ENCODE data around the gene APOL4.

Gene APOL4

GRCh38 chr22:36147196-36147791 lies 54.3 kb downstream of the APOL4 start:
- H3K36me3 ChIP-seq (ENCODE audit: insufficient read depth, low read length) = peaks cover 8% of the 10 kb centered on the region
- no peaks in the 10 kb centered on the region for H3K9me3 ChIP-seq (ENCODE audit: low read length)
- no peaks in the 10 kb centered on the region for H3K27me3 ChIP-seq (ENCODE audit: control insufficient read depth in 1 of 2, insufficient read depth in 2 of 2, low read length in 2 of 2)
- no peak overlapping the region for H3K9ac ChIP-seq (ENCODE audit: low read length)
- no peak overlapping the region for H3K4me3 ChIP-seq (ENCODE audit: low read depth in 1 of 2, low read length in 2 of 2)
- H3K4me1 ChIP-seq (ENCODE audit: insufficient read depth, low read length) = peaks cover 10% of the 10 kb centered on the region
- H3K27ac ChIP-seq (ENCODE audit: low read depth, low read length) = peak overlapping the region; percentile 10

- H3K9ac ChIP-seq (ENCODE audit: low read length) = no peak overlapping the region
- peaks cover 18% of the 10 kb centered on the region for H3K36me3 ChIP-seq (ENCODE audit: insufficient read depth, low read length)
- H3K4me1 ChIP-seq (ENCODE audit: insufficient read depth, low read length) = peaks cover 10% of the 10 kb centered on the region
- no peak overlapping the region for H3K27ac ChIP-seq (ENCODE audit: low read depth, low read length)
- no peak overlapping the region for H3K4me3 ChIP-seq (ENCODE audit: low read depth in 1 of 2, low read length in 2 of 2)
- H3K27me3 ChIP-seq (ENCODE audit: control insufficient read depth in 1 of 2, insufficient read depth in 2 of 2, low read length in 2 of 2) = no peaks in the 10 kb centered on the region
- no peaks in the 10 kb centered on the region for H3K9me3 ChIP-seq (ENCODE audit: low read length)
These were observed 55.7 kb downstream of the APOL4 start for GRCh38 chr22:36145881-36146280.

- Histone ChIP-seq H3K36me3 (ENCODE audit: insufficient read depth, low read length) (peaks cover 25% of the 10 kb centered on the region), H3K4me3 (ENCODE audit: low read depth in 1 of 2, low read length in 2 of 2) (no peak overlapping the region), H3K4me1 (ENCODE audit: insufficient read depth, low read length) (peaks cover 10% of the 10 kb centered on the region), H3K9ac (ENCODE audit: low read length) (no peak overlapping the region), H3K27me3 (ENCODE audit: control insufficient read depth in 1 of 2, insufficient read depth in 2 of 2, low read length in 2 of 2) (no peaks in the 10 kb centered on the region), H3K9me3 (ENCODE audit: low read length) (no peaks in the 10 kb centered on the region), H3K27ac (ENCODE audit: low read depth, low read length) (no peak overlapping the region)
These were observed 56.6 kb downstream of the APOL4 start for GRCh38 chr22:36144886-36145541.

GRCh38 chr22:36143956-36144355 lies 57.7 kb downstream of the APOL4 start:
- Histone ChIP-seq H3K36me3 (ENCODE audit: insufficient read depth, low read length) (peaks cover 21% of the 10 kb centered on the region), H3K9ac (ENCODE audit: low read length) (no peak overlapping the region), H3K27ac (ENCODE audit: low read depth, low read length) (no peak overlapping the region), H3K27me3 (ENCODE audit: control insufficient read depth in 1 of 2, insufficient read depth in 2 of 2, low read length in 2 of 2) (no peaks in the 10 kb centered on the region), H3K4me1 (ENCODE audit: insufficient read depth, low read length) (peaks cover 10% of the 10 kb centered on the region), H3K4me3 (ENCODE audit: low read depth in 1 of 2, low read length in 2 of 2) (no peak overlapping the region), H3K9me3 (ENCODE audit: low read length) (no peaks in the 10 kb centered on the region)

- H3K27ac ChIP-seq (ENCODE audit: low read depth, low read length) = no peak overlapping the region
- H3K27me3 ChIP-seq (ENCODE audit: control insufficient read depth in 1 of 2, insufficient read depth in 2 of 2, low read length in 2 of 2) = no peaks in the 10 kb centered on the region
- H3K4me3 ChIP-seq (ENCODE audit: low read depth in 1 of 2, low read length in 2 of 2) = no peak overlapping the region
- no peak overlapping the region for H3K9ac ChIP-seq (ENCODE audit: low read length)
- H3K9me3 ChIP-seq (ENCODE audit: low read length) = no peaks in the 10 kb centered on the region
- H3K4me1 ChIP-seq (ENCODE audit: insufficient read depth, low read length) = peaks cover 10% of the 10 kb centered on the region
- H3K36me3 ChIP-seq (ENCODE audit: insufficient read depth, low read length) = peaks cover 17% of the 10 kb centered on the region
These were observed 58.4 kb downstream of the APOL4 start for GRCh38 chr22:36143066-36143815.

GRCh38 chr22:36141481-36141880 lies 60.1 kb downstream of the APOL4 start:
- Histone ChIP-seq H3K27me3 (ENCODE audit: control insufficient read depth in 1 of 2, insufficient read depth in 2 of 2, low read length in 2 of 2) (no peaks in the 10 kb centered on the region), H3K4me3 (ENCODE audit: low read depth in 1 of 2, low read length in 2 of 2) (no peak overlapping the region), H3K9me3 (ENCODE audit: low read length) (no peaks in the 10 kb centered on the region), H3K27ac (ENCODE audit: low read depth, low read length) (no peak overlapping the region), H3K9ac (ENCODE audit: low read length) (no peak overlapping the region), H3K4me1 (ENCODE audit: insufficient read depth, low read length) (peaks cover 10% of the 10 kb centered on the region), H3K36me3 (ENCODE audit: insufficient read depth, low read length) (peaks cover 17% of the 10 kb centered on the region)
